Ascending aorta (tissue), 2 donors: Measurements from ENCODE around the gene ULK4. TPM values are rescaled to one million over a fixed set of nuclear protein-coding genes. Genes with fewer than 3 reads are reported as not detected.
"Not testable (repeated sequence)": the region's sequence is repeated elsewhere in the genome, so short reads cannot be mapped to it uniquely, and the experiment has no call there.

Source experiments
- DNase-seq, 2 donors: peaks; one replicate each; pipeline ENCODE4 v3.0.0-alpha.2; 2019; ENCODE audit warnings: low spot score in 2 of 2
- H3K27ac ChIP-seq, 2 donors: fragments of 200-600 bp; sonication (generic); one replicate each; pipeline ENCODE4 v1.5.1; 2016 to 2017; ENCODE audit warnings: mild to moderate bottlenecking in 1 of 2
- H3K27me3 ChIP-seq: fragments of 200-600 bp; sonication (generic); one replicate; pipeline ENCODE4 v1.5.1; 2017
- H3K36me3 ChIP-seq, 2 donors: fragments of 200-600 bp; sonication (generic); one replicate each; pipeline ENCODE4 v1.5.1; 2016
- H3K4me1 ChIP-seq, 2 donors: fragments of 200-600 bp; sonication (generic); one replicate each; pipeline ENCODE4 v1.5.1; 2016 to 2017; ENCODE audit warnings: mild to moderate bottlenecking in 1 of 2
- H3K4me3 ChIP-seq, 2 donors: fragments of 200-600 bp; sonication (generic); one replicate each; pipeline ENCODE4 v1.5.1; 2016 to 2017; ENCODE audit warnings: mild to moderate bottlenecking in 1 of 2
- H3K9me3 ChIP-seq, 2 donors: fragments of 200-600 bp; sonication (generic); one replicate each; pipeline ENCODE4 v1.5.1; 2016
- CTCF ChIP-seq, 3 experiments: fragments of 200-600 bp in 2 of 3; fragments of 450-650 bp in 1 of 3; sonication (generic) in 2 of 3; IDR thresholded peaks; one replicate each; pipeline ENCODE4 v1.5.1; 2016 to 2019; ENCODE audit warnings: antibody characterized with exemption in 3 of 3, mild to moderate bottlenecking in 1 of 3, moderate library complexity in 1 of 3
- intact Hi-C: fragments of 100-400 bp; cut with DNase I; formaldehyde crosslinking; loops from one replicate; pipeline ENCODE4 v1.15.1; 2023
- total RNA-seq: library from RNA; depleted of rRNA; stranded (reverse); fragments of >200 nt; gene quantifications from one replicate; pipeline ENCODE4 v1.1.0, GENCODE V29; 2016

The ULK4 gene
- total RNA-seq, 1 donor from 2014 or later = 4.2 TPM

GRCh38 chr3:41572092-41572491, 389.8 kb downstream of the ULK4 start:
- no peak for TF ChIP-seq CTCF (IDR thresholded peaks at IDR 0.05)
- no peaks in the 10 kb centered on the region for H3K27me3 ChIP-seq
- intact Hi-C loops = no loop called here
- H3K27ac ChIP-seq = no peak overlapping the region
- no peaks in the 10 kb centered on the region for H3K36me3 ChIP-seq
- no peak for DNase-seq
- no peaks in the 10 kb centered on the region for H3K9me3 ChIP-seq
- peaks cover 0 to 2% of the 10 kb centered on the region in 2 donors for H3K4me1 ChIP-seq
- no peak overlapping the region for H3K4me3 ChIP-seq

- Histone ChIP-seq H3K4me1 (no peaks in the 10 kb centered on the region), H3K27ac (no peak overlapping the region), H3K9me3 (no peaks in the 10 kb centered on the region), H3K4me3 (no peak overlapping the region), H3K27me3 (no peaks in the 10 kb centered on the region), H3K36me3 (no peaks in the 10 kb centered on the region)
- no peak for DNase-seq
- intact Hi-C loops = no loop called here
- no peak for TF ChIP-seq CTCF (IDR thresholded peaks at IDR 0.05)
Observed at GRCh38 chr3:41569632-41570305, 392.1 kb downstream of the ULK4 start.

GRCh38 chr3:41565948-41566514, 395.9 kb downstream of the ULK4 start:
- no peak for TF ChIP-seq CTCF (IDR thresholded peaks at IDR 0.05)
- H3K4me3 ChIP-seq = no peak overlapping the region
- intact Hi-C loops = no loop called here
- no peaks in the 10 kb centered on the region for H3K4me1 ChIP-seq
- no peaks in the 10 kb centered on the region for H3K9me3 ChIP-seq
- no peak for DNase-seq
- H3K36me3 ChIP-seq = no peaks in the 10 kb centered on the region
- H3K27ac ChIP-seq = no peak overlapping the region
- H3K27me3 ChIP-seq = no peaks in the 10 kb centered on the region

GRCh38 chr3:41565003-41565402, 396.9 kb downstream of the ULK4 start:
- Histone ChIP-seq H3K36me3 (no peaks in the 10 kb centered on the region), H3K27ac (no peak overlapping the region), H3K4me1 (no peaks in the 10 kb centered on the region), H3K27me3 (no peaks in the 10 kb centered on the region), H3K4me3 (no peak overlapping the region), H3K9me3 (no peaks in the 10 kb centered on the region)
- no peak for DNase-seq
- no peak for TF ChIP-seq CTCF (IDR thresholded peaks at IDR 0.05)
- intact Hi-C loops = no loop called here

- H3K36me3 ChIP-seq, H3K27ac ChIP-seq, intact Hi-C loops, H3K4me1 ChIP-seq, H3K27me3 ChIP-seq, DNase-seq, H3K4me3 ChIP-seq, H3K9me3 ChIP-seq: not testable (repeated sequence)
Observed at GRCh38 chr3:41556245-41556644, 405.7 kb downstream of the ULK4 start.

GRCh38 chr3:41532976-41533375, 428.9 kb downstream of the ULK4 start:
- intact Hi-C loops = no loop called here
- no peak overlapping the region for H3K4me3 ChIP-seq
- H3K27me3 ChIP-seq = no peaks in the 10 kb centered on the region
- no peak for DNase-seq
- H3K4me1 ChIP-seq = peaks cover 0 to 5% of the 10 kb centered on the region in 2 donors
- H3K9me3 ChIP-seq = no peaks in the 10 kb centered on the region
- no peaks in the 10 kb centered on the region for H3K36me3 ChIP-seq
- H3K27ac ChIP-seq = no peak overlapping the region
- TF ChIP-seq CTCF (IDR thresholded peaks at IDR 0.05) = no peak
